Lower leg skin (tissue), 4 donors: ENCODE measurements around the gene CRTC3. TPM values are rescaled to one million over a fixed set of nuclear protein-coding genes. Genes with fewer than 3 reads are reported as not detected.
"Not testable (repeated sequence)": the region's sequence is repeated elsewhere in the genome, so short reads cannot be mapped to it uniquely, and the experiment has no call there.

Source experiments
- DNase-seq, 2 donors: peaks; one replicate each; pipeline ENCODE4 v3.0.0-alpha.2; 2019; ENCODE audit warnings: low spot score in 2 of 2
- H3K4me3 ChIP-seq: fragments of 200-600 bp; sonication (generic); 2 replicates; pipeline ENCODE4 v1.5.1; 2017; ENCODE audit warnings: mild to moderate bottlenecking, low read depth; ENCODE audit not compliant: poor library complexity, severe bottlenecking
- POLR2A ChIP-seq, 2 donors: fragments of 450-650 bp; IDR thresholded peaks; one replicate each; pipeline ENCODE4 v1.6.1; 2016 to 2017; ENCODE audit warnings: antibody characterized with exemption in 2 of 2, mild to moderate bottlenecking in 1 of 2, moderate library complexity in 1 of 2
- WGBS, 2 donors: methylation state at CpG; one replicate each; pipeline ENCODE4 v1.1.5; 2018; 5-methylcytosine and 5-hydroxymethylcytosine counted together
- intact Hi-C: fragments of 100-400 bp; cut with DNase I; formaldehyde crosslinking; loops from one replicate; pipeline ENCODE4 v1.15.0; 2023; ENCODE audit warnings: low total_unique reads
- total RNA-seq, 4 donors: library from RNA; depleted of rRNA; stranded (reverse); fragments of >200 nt; gene quantifications; one replicate each; pipeline ENCODE4 v1.1.0, GENCODE V29; 2016
- TF ChIP-seq, protein P1 (sequence below), 3 donors: fragments of 450-650 bp; IDR thresholded peaks; one replicate each; pipeline ENCODE4 v1.5.1; 2016; ENCODE audit warnings: antibody characterized with exemption in 3 of 3, mild to moderate bottlenecking in 3 of 3, moderate library complexity in 2 of 3

The CRTC3 gene
- total RNA-seq, 4 donors from 2014 or later: 27.3 to 32.5 (median 28.9) TPM

DNA sequence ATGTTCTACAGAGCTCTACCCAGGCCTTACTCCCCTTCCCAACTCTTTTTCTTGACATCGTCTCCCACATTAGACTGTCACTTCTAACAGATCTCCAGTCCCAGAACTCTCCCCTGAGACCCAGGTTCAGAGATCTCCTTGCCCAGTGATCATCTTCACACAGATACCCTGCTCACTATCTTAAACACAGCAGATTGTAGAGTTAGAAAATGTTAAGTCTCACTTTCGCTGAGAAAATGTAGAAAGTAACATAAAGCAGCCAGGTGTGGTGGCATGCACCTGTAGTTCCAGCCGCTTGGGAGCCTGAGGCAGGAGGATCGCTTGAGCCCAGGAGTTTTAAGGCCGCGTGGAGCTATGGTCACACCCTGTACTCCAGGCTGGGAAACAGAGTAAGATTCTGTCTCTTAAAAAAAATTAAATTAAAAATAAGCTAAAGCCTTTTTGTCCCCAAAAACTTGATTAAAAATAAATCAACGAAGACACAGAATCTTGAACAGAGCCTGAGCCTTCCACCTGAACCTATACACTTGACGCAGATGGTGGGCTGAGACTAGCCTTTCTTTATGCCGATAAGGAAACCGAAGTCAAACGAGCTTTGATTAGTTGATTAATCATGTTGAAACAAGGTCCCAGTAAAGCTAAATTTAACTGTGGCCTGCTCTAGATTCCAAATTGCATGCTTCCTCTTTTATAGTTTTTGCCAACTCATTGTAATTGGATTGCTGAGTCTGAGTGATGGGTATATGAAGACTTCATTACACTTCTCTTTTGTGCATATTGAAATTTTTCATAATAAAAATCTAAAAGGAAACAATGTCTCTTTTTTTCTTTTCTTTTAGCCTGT lies 156.1 kb downstream of the CRTC3 start:
- intact Hi-C loops: no loop called here
- WGBS, 2 donors: 78 to 83% methylated on average over 11 of the region's 11 CpGs

DNA sequence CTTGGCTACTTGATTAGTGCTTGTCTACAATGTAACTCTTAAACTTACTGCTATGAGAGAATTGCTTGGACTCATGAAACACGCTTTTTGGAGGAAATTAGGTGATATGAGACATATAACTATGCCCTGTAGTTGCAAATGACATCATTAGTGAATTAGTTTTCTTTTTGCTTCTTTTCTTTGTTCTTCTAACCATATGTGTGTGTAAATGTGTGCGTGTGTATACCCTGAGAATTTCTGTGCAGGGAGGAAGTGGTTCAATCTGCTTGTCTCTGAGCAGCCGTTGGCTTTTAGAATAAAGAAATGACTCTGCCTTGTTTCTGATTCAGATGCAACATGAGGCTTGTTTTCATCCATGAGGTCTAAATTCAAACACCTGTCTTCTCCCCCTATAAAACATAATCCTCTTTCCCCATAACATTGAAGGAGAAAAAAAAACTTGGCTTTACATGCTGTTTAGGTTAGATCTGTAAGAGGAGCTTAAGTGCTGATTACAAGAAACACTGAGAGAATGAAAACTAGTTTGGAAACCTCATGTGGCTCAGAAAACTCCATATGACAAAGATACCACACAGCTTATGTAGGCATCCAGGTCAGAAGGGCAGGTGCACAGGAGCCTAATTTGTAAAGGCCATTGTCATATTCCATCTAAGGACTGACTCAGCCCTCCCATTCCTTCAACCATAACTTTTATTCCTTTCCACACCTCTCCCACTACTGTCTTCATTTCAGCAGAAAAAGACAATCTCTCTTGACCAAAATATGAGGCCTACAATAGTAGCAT lies 156.9 kb downstream of the CRTC3 start:
- intact Hi-C loops: no loop called here
- no peak for DNase-seq
- 87 to 90% methylated on average over 3 of the region's 3 CpGs for WGBS, 2 donors
- no peak overlapping the region for H3K4me3 ChIP-seq
- no peak for TF ChIP-seq POLR2A (IDR thresholded peaks at IDR 0.05)
- TF ChIP-seq, protein P1, sequence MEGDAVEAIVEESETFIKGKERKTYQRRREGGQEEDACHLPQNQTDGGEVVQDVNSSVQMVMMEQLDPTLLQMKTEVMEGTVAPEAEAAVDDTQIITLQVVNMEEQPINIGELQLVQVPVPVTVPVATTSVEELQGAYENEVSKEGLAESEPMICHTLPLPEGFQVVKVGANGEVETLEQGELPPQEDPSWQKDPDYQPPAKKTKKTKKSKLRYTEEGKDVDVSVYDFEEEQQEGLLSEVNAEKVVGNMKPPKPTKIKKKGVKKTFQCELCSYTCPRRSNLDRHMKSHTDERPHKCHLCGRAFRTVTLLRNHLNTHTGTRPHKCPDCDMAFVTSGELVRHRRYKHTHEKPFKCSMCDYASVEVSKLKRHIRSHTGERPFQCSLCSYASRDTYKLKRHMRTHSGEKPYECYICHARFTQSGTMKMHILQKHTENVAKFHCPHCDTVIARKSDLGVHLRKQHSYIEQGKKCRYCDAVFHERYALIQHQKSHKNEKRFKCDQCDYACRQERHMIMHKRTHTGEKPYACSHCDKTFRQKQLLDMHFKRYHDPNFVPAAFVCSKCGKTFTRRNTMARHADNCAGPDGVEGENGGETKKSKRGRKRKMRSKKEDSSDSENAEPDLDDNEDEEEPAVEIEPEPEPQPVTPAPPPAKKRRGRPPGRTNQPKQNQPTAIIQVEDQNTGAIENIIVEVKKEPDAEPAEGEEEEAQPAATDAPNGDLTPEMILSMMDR (IDR thresholded peaks at IDR 0.05): no peak

More for the DNA sequence above, 156.1 kb downstream of the CRTC3 start:
- no peak overlapping the region for H3K4me3 ChIP-seq
- DNase-seq: no peak
- TF ChIP-seq POLR2A (IDR thresholded peaks at IDR 0.05): no peak
- TF ChIP-seq, protein P1 (IDR thresholded peaks at IDR 0.05): no peak

DNA sequence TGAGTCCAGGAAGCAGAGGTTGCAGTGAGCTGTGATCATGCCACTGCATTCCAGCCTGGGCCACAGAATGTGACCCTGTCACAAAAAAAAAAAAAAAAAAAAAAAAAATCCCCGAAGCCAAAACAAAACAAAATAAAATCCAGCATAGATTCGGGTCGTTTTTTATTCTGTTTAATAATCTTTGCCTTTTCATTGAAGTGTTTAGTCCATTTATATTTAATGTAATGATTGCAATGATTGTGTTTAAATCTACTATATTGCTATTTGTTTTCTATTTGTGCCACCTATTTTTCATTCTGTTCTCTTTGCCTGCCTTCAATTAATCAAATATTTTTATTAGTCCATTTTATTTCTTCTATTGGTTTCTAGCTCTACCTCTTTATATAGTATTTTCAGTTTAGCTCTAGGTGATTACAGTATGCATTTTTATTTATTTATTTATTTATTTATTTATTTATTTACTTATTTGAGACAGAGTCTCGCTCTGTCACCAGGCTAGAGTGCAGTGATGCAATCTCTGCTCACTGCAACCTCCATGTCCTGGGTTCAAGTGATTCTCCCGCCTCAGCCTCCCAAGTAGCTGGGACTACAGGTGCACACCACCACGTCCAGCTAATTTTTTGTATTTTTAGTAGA lies 159.7 kb downstream of the CRTC3 start:
- intact Hi-C loops, DNase-seq, H3K4me3 ChIP-seq: not testable (repeated sequence)
- 80% methylated on average over 6 of the region's 6 CpGs for WGBS, 2 donors

DNA sequence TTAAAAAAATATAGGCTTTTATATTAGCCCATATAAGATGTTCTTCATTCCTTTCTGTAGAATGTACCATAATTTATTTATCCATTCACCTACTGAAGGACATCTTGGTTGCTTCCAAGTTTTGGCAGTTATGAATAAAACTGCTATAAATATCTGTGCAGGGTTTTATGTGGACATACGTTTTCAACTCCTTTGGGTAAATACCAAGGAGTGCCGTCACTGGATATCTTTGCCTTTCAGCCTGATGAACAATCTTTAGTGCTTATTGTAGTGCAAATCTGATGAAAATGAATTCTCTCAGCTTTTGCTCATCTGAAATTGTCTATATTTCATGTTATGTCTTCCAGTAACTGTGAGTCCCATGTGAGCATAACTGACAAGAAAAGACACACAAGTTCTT lies 160.9 kb downstream of the CRTC3 start:
- intact Hi-C loops: no loop called here
- 54 to 61% methylated on average over 2 of the region's 2 CpGs for WGBS, 2 donors
- no peak for DNase-seq
- TF ChIP-seq POLR2A (IDR thresholded peaks at IDR 0.05): no peak
- TF ChIP-seq, protein P1 (IDR thresholded peaks at IDR 0.05): no peak
- no peak overlapping the region for H3K4me3 ChIP-seq

DNA sequence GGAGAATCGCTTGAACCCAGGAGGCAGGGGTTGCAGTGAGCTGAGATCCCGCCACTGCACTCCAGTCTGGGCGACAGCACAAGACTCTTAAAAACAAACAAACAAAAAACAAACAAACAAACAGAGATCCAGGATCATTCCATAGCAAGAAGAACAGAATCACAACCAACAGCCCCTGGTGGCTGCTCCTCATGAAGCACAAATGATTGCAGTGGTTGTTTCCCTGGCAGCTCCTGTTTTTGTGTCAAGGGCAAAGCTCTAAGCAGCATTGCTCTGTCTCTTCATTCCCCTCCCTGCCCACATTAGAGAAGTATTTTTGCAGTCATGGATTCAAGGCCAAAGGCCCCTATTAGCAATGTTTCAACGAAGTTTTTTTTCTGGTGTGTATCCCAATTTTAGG lies 161.6 kb downstream of the CRTC3 start:
- TF ChIP-seq POLR2A (IDR thresholded peaks at IDR 0.05): no peak
- TF ChIP-seq, protein P1 (IDR thresholded peaks at IDR 0.05): no peak
- intact Hi-C loops: no loop called here
- no peak overlapping the region for H3K4me3 ChIP-seq
- DNase-seq: peak in 1 of 2 donors; percentile 21
- WGBS, 2 donors: 89 to 94% methylated on average over 4 of the region's 4 CpGs
